UCSD-AML1 (cell line): ENCODE measurements around the gene LPAR2.

Source experiments
- DNase-seq: peaks from one replicate; lab custom pipeline; 2025; ENCODE audit not compliant: unreplicated experiment; lab: John Stamatoyannopoulos, UW

Gene LPAR2

GRCh38 chr19:19653597-19654147 lies 25.7 kb upstream of the LPAR2 start:
- DNase-seq = no peak

- no peak for DNase-seq
Measured at GRCh38 chr19:19652482-19653295, 24.7 kb upstream of the LPAR2 start.

GRCh38 chr19:19651076-19651475 lies 23.1 kb upstream of the LPAR2 start:
- DNase-seq = no peak

GRCh38 chr19:19650331-19650730 lies 22.3 kb upstream of the LPAR2 start:
- no peak for DNase-seq

GRCh38 chr19:19649580-19649995 lies 21.6 kb upstream of the LPAR2 start:
- no peak for DNase-seq

- no peak for DNase-seq
Measured at GRCh38 chr19:19649155-19649554, 21.1 kb upstream of the LPAR2 start.

- no peak for DNase-seq
Measured at GRCh38 chr19:19647037-19647835, 19.2 kb upstream of the LPAR2 start.

- DNase-seq = no peak
Measured at GRCh38 chr19:19645233-19645870, 17.3 kb upstream of the LPAR2 start.

GRCh38 chr19:19644054-19644388 lies 16.0 kb upstream of the LPAR2 start:
- DNase-seq = no peak

- DNase-seq = peak; percentile 80
Measured at GRCh38 chr19:19643158-19644053, 15.4 kb upstream of the LPAR2 start, which contains the start of gene GMIP. GMIP (minus strand) TSS chr19:19643657; CDS start chr19:19643529, 128 bp downstream.

- peak; percentile 40 for DNase-seq
Measured at GRCh38 chr19:19642506-19643157, 14.6 kb upstream of the LPAR2 start.

- no peak for DNase-seq
Measured at GRCh38 chr19:19637523-19638251, 9.7 kb upstream of the LPAR2 start.

GRCh38 chr19:19637186-19637522 lies 9.1 kb upstream of the LPAR2 start:
- DNase-seq = no peak

- no peak for DNase-seq
Measured at GRCh38 chr19:19636573-19637185, 8.7 kb upstream of the LPAR2 start.

- no peak for DNase-seq
Measured at GRCh38 chr19:19635313-19635702, 7.3 kb upstream of the LPAR2 start.

- DNase-seq = no peak
Measured at GRCh38 chr19:19634516-19635312, 6.7 kb upstream of the LPAR2 start.

- no peak for DNase-seq
Measured at GRCh38 chr19:19633711-19634515, 5.9 kb upstream of the LPAR2 start.
